Endothelial cell (in vitro differentiated cells): ENCODE measurements around the gene PCDHGC3. TPM values are rescaled to one million over a fixed set of nuclear protein-coding genes. Genes with fewer than 3 reads are reported as not detected.

Experiments
- DNase-seq: peaks from one replicate; pipeline ENCODE4 v3.0.0; 2021; ENCODE audit warnings: low spot score
- H3K27ac Mint-ChIP-seq: one replicate; pipeline ENCODE4 v1.8.0; 2021; ENCODE audit warnings: mixed read lengths, inconsistent platforms; ENCODE audit not compliant: unreplicated experiment
- H3K27me3 Mint-ChIP-seq: one replicate; pipeline ENCODE4 v1.8.0; 2021; ENCODE audit warnings: mild to moderate bottlenecking, moderate library complexity, mixed read lengths, inconsistent platforms; ENCODE audit not compliant: unreplicated experiment
- H3K36me3 Mint-ChIP-seq: one replicate; pipeline ENCODE4 v1.8.0; 2021; ENCODE audit warnings: mild to moderate bottlenecking, low read depth, mixed read lengths, inconsistent platforms; ENCODE audit not compliant: unreplicated experiment
- H3K4me1 Mint-ChIP-seq: one replicate; pipeline ENCODE4 v1.8.0; 2021; ENCODE audit warnings: mild to moderate bottlenecking, mixed read lengths, inconsistent platforms; ENCODE audit not compliant: unreplicated experiment
- H3K4me3 Mint-ChIP-seq: one replicate; pipeline ENCODE4 v1.8.0; 2021; ENCODE audit warnings: mild to moderate bottlenecking, mixed read lengths, inconsistent platforms; ENCODE audit not compliant: unreplicated experiment
- H3K9me3 Mint-ChIP-seq: one replicate; pipeline ENCODE4 v1.8.0; 2021; ENCODE audit warnings: mixed read lengths, inconsistent platforms; ENCODE audit not compliant: unreplicated experiment
- CTCF ChIP-seq: fragments of 200-600 bp; sonication (generic); IDR thresholded peaks from one replicate; pipeline ENCODE4 v1.5.0; 2021; ENCODE audit warnings: antibody characterized with exemption; ENCODE audit not compliant: unreplicated experiment
- total RNA-seq: library from RNA; stranded (reverse); fragmentation: NEBNext Ultra II Directional; extraction: Animal tissue kit (Norgen Biotek cat#: 25700); gene quantifications from one replicate; pipeline ENCODE4 v1.2.1, GENCODE V29; 2021; ENCODE audit not compliant: unreplicated experiment

Gene PCDHGC3
- total RNA-seq, 1 donor from 2014 or later: 68.2 TPM

DNA sequence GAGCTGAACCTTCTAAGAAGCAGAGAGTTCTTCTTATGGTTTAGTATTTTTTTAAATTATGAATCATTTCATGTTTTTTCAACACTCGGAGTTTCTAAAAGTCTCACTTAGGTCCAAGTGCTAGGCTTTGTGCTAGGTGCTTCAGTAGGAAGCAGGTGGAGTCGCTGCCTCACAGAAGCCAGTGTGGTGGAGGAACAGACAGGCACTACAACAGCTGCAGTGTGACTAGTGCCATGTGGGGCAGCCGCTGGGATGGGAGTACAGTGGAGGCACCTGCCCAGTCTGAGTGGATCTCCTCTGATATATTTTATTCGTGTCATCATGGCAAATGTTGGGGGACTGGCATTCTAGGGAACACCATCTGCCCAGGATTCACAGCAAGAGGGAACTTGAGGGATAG, 28.4 kb downstream of the PCDHGC3 start:
- no peak for TF ChIP-seq CTCF
- peaks cover 36% of the 10 kb centered on the region for H3K36me3 Mint-ChIP-seq
- peaks cover 8% of the 10 kb centered on the region for H3K27me3 Mint-ChIP-seq
- peaks cover 15% of the 10 kb centered on the region for H3K4me1 Mint-ChIP-seq
- no peak for DNase-seq
- no peaks in the 10 kb centered on the region for H3K9me3 Mint-ChIP-seq
- H3K4me3 Mint-ChIP-seq: no peak overlapping the region
- H3K27ac Mint-ChIP-seq: no peak overlapping the region

- H3K4me3 Mint-ChIP-seq: no peak overlapping the region
- no peak for TF ChIP-seq CTCF
- DNase-seq: no peak
- peaks cover 27% of the 10 kb centered on the region for H3K4me1 Mint-ChIP-seq
- H3K27me3 Mint-ChIP-seq: peaks cover 16% of the 10 kb centered on the region
- H3K9me3 Mint-ChIP-seq: no peaks in the 10 kb centered on the region
- H3K27ac Mint-ChIP-seq: no peak overlapping the region
- H3K36me3 Mint-ChIP-seq: peaks cover 47% of the 10 kb centered on the region
Observed at GRCh38 chr5:141506381-141507155, 30.8 kb downstream of the PCDHGC3 start.

- Mint-ChIP-seq H3K27ac (peak overlapping the region; percentile 89), H3K27me3 (peaks cover 18% of the 10 kb centered on the region), H3K4me3 (peak overlapping the region; percentile 47), H3K4me1 (peaks cover 33% of the 10 kb centered on the region), H3K36me3 (peaks cover 51% of the 10 kb centered on the region), H3K9me3 (no peaks in the 10 kb centered on the region)
- no peak for DNase-seq
- TF ChIP-seq CTCF: no peak
Observed at GRCh38 chr5:141507387-141508091, 31.8 kb downstream of the PCDHGC3 start.

GRCh38 chr5:141508440-141508797, 32.7 kb downstream of the PCDHGC3 start:
- Mint-ChIP-seq H3K27ac (peak overlapping the region; percentile 82), H3K4me1 (peaks cover 40% of the 10 kb centered on the region), H3K4me3 (peak overlapping the region; percentile 65), H3K9me3 (no peaks in the 10 kb centered on the region), H3K36me3 (peaks cover 53% of the 10 kb centered on the region), H3K27me3 (peaks cover 24% of the 10 kb centered on the region)
- DNase-seq: no peak
- TF ChIP-seq CTCF: no peak
